Gastroesophageal sphincter (tissue), 3 donors: ENCODE data around the gene GDF11.

Experiments used
- EP300 ChIP-seq: sonication (generic); formaldehyde crosslinking; IDR thresholded peaks from one replicate; pipeline ENCODE4 v1.6.1; 2017; ENCODE audit warnings: antibody characterized with exemption, mild to moderate bottlenecking
- POLR2A ChIP-seq, 2 donors: fragments of 450-650 bp; IDR thresholded peaks; one replicate each; pipeline ENCODE4 v1.6.1; 2017; ENCODE audit warnings: antibody characterized with exemption in 2 of 2, mild to moderate bottlenecking in 2 of 2, moderate library complexity in 1 of 2
- POLR2AphosphoS5 ChIP-seq: sonication (generic); formaldehyde crosslinking; IDR thresholded peaks from one replicate; pipeline ENCODE4 v1.6.1; 2017; ENCODE audit warnings: antibody characterized with exemption
- TF ChIP-seq, protein P1 (sequence below), 4 experiments: fragments of 200-600 bp in 2 of 4; fragments of 450-650 bp in 2 of 4; sonication (generic) in 1 of 4; IDR thresholded peaks; one replicate each; pipeline ENCODE4 v1.5.1; 2017 to 2019; ENCODE audit warnings: antibody characterized with exemption in 4 of 4, mild to moderate bottlenecking in 2 of 4, moderate library complexity in 2 of 4

DNA sequence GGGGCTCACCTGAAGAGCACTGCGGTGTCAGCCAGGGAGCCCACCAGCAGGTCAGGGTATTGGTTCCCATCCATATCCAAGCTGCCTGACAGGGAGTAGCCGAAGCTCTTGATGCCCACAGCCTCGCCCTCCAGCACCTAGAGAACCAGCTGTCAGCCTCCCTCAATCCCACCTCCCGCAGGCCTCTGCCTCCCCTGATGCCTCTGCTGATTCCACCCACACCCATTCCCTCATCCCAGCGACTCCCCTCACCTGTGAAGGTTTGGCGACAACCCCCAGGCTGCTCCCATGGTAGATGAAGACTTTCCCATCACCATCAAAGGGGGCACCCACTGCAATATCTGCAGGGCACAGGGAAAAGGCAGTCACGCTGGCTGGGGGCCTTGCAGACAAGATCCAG is 45.2 kb upstream of the GDF11 start:
- TF ChIP-seq, protein P1, sequence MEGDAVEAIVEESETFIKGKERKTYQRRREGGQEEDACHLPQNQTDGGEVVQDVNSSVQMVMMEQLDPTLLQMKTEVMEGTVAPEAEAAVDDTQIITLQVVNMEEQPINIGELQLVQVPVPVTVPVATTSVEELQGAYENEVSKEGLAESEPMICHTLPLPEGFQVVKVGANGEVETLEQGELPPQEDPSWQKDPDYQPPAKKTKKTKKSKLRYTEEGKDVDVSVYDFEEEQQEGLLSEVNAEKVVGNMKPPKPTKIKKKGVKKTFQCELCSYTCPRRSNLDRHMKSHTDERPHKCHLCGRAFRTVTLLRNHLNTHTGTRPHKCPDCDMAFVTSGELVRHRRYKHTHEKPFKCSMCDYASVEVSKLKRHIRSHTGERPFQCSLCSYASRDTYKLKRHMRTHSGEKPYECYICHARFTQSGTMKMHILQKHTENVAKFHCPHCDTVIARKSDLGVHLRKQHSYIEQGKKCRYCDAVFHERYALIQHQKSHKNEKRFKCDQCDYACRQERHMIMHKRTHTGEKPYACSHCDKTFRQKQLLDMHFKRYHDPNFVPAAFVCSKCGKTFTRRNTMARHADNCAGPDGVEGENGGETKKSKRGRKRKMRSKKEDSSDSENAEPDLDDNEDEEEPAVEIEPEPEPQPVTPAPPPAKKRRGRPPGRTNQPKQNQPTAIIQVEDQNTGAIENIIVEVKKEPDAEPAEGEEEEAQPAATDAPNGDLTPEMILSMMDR (IDR thresholded peaks at IDR 0.05), result no peak
- TF ChIP-seq EP300 (no peak), POLR2A (IDR thresholded peaks at IDR 0.05) (no peak), POLR2AphosphoS5 (no peak)
